ENCODE results near the gene FKBP1A.

FKBP1A gene

GRCh38 chr20:1437235-1437904, 44.5 kb upstream of the FKBP1A start:
- Histone ChIP-seq H3K27me3 (no peaks in the 10 kb centered on the region), H3K36me3 (peaks cover 40% of the 10 kb centered on the region), H3K4me3 (ENCODE audit: low read depth in 1 of 2, low read length in 1 of 2) (no peak overlapping the region), H3K9me3 (no peaks in the 10 kb centered on the region), H3K4me1 (ENCODE audit: control insufficient read depth in 1 of 2, insufficient read depth in 1 of 2, low read depth in 1 of 2, low read length in 1 of 2) (peaks cover 41 to 50% of the 10 kb centered on the region in 2 experiments), H3K27ac (no peak overlapping the region)
- TF ChIP-seq CTCF (IDR thresholded peaks at IDR 0.05) = peak; percentile 94

- Histone ChIP-seq H3K36me3 (peaks cover 29% of the 10 kb centered on the region), H3K27me3 (no peaks in the 10 kb centered on the region), H3K4me1 (ENCODE audit: control insufficient read depth in 1 of 2, insufficient read depth in 1 of 2, low read depth in 1 of 2, low read length in 1 of 2) (peaks cover 41 to 51% of the 10 kb centered on the region in 2 experiments), H3K9me3 (no peaks in the 10 kb centered on the region), H3K4me3 (ENCODE audit: low read depth in 1 of 2, low read length in 1 of 2) (no peak overlapping the region), H3K27ac (peak overlapping the region; percentile 35)
- no peak for TF ChIP-seq CTCF (IDR thresholded peaks at IDR 0.05)
Observed at GRCh38 chr20:1436263-1436662, 43.4 kb upstream of the FKBP1A start.

- Histone ChIP-seq H3K27me3 (no peaks in the 10 kb centered on the region), H3K4me1 (ENCODE audit: control insufficient read depth in 1 of 2, insufficient read depth in 1 of 2, low read depth in 1 of 2, low read length in 1 of 2) (peaks cover 41 to 51% of the 10 kb centered on the region in 2 experiments), H3K9me3 (no peaks in the 10 kb centered on the region), H3K36me3 (peaks cover 19% of the 10 kb centered on the region), H3K27ac (peak overlapping the region; percentile 88), H3K4me3 (ENCODE audit: low read depth in 1 of 2, low read length in 1 of 2) (peak overlapping the region in 1 of 2 experiments; percentile 52)
- TF ChIP-seq CTCF (IDR thresholded peaks at IDR 0.05) = no peak
Observed at GRCh38 chr20:1435337-1435699, 42.5 kb upstream of the FKBP1A start.

GRCh38 chr20:1434571-1435336, 41.9 kb upstream of the FKBP1A start:
- Histone ChIP-seq H3K27me3 (no peaks in the 10 kb centered on the region), H3K9me3 (no peaks in the 10 kb centered on the region), H3K4me3 (ENCODE audit: low read depth in 1 of 2, low read length in 1 of 2) (peak overlapping the region; percentile 30 to 52), H3K27ac (peak overlapping the region; percentile 88), H3K36me3 (peaks cover 14% of the 10 kb centered on the region), H3K4me1 (ENCODE audit: control insufficient read depth in 1 of 2, insufficient read depth in 1 of 2, low read depth in 1 of 2, low read length in 1 of 2) (peaks cover 41 to 51% of the 10 kb centered on the region in 2 experiments)
- TF ChIP-seq CTCF (IDR thresholded peaks at IDR 0.05) = peak; percentile 36

- TF ChIP-seq CTCF (IDR thresholded peaks at IDR 0.05) = no peak
- H3K4me1 ChIP-seq (ENCODE audit: control insufficient read depth in 1 of 2, insufficient read depth in 1 of 2, low read depth in 1 of 2, low read length in 1 of 2) = peaks cover 28 to 39% of the 10 kb centered on the region in 2 experiments
- no peaks in the 10 kb centered on the region for H3K27me3 ChIP-seq
- no peak overlapping the region for H3K4me3 ChIP-seq (ENCODE audit: low read depth in 1 of 2, low read length in 1 of 2)
- H3K9me3 ChIP-seq = no peaks in the 10 kb centered on the region
- no peak overlapping the region for H3K27ac ChIP-seq
- H3K36me3 ChIP-seq = no peaks in the 10 kb centered on the region
Observed at GRCh38 chr20:1431158-1431557, 38.3 kb upstream of the FKBP1A start.

Data from neutrophil (primary cell).